GM19395 (cell line): ENCODE data around the gene CSTF1.

Experiments used
- ATAC-seq: cut with Tn5 transposase; IDR thresholded peaks from one replicate; pipeline ENCODE4 v1.9.1; 2021; ENCODE audit warnings: mild to moderate bottlenecking, moderate library complexity; ENCODE audit not compliant: unreplicated experiment

Gene CSTF1

GRCh38 chr20:56426926-56427325, 34.5 kb downstream of the CSTF1 start:
- no peak for ATAC-seq

GRCh38 chr20:56427797-56428196, 35.4 kb downstream of the CSTF1 start:
- no peak for ATAC-seq

- ATAC-seq, result no peak
Observed at GRCh38 chr20:56428410-56428809, 36.0 kb downstream of the CSTF1 start.

DNA sequence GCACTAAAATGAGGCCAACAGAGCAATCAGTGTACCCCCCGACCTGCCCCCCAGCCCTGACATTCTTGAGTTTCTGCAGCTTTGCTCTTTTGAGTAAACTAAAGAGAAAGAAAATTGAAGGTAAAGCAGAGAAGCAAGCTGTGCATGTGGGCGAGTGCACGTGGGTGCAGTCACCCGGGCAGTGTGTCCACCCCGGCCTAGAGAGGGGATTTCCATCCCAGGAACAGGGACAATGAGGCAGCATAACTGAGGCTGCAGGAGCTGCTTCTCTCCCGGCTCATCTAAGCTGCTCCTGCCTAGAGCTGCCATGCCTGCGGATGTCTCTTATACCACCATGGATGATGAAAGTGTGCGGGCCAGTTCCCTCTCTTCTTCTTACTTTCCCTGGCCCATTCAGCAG, 36.4 kb downstream of the CSTF1 start:
- ATAC-seq, result no peak

GRCh38 chr20:56429502-56429901, 37.1 kb downstream of the CSTF1 start:
- no peak for ATAC-seq

DNA sequence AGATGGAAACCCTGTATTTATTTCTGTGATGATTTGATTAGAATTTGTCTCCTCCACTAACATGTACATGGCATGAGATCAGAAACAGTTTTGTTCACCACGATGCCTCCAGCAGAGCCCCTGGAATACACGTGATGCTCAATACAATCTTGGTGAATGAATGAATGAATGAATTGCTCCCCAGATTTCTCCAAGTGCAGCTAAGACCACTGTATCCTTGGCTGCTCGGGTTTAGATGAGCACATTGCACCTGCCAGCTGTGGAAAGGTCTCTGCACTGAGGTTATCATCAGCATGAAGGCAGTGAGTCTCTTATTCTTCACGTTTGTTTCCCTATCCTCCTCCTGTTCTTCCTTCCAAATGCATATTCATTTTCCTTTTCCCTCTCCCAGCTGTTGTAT, 37.5 kb downstream of the CSTF1 start:
- ATAC-seq, result no peak

DNA sequence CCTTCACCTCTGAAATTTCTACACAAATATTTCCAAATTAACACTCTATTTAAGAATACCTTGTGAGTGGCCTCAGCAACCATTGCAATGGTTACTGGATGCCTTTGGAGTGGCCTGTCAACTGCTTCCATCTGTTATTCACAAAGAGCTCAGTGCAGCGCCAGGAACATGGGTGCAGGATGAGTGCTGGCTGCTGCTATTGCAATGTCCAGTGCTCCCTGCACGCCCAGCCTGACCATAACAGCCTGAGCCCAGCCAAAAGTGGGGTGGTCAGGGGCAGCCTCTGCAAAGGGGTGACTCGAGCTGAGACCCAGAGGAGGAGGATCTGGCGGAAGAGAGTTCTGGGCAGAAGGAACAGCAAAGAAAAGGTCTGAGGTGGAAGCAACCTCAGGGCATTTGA, 38.0 kb downstream of the CSTF1 start:
- ATAC-seq, result no peak

GRCh38 chr20:56430957-56431356, 38.5 kb downstream of the CSTF1 start:
- no peak for ATAC-seq

GRCh38 chr20:56431471-56431870, 39.0 kb downstream of the CSTF1 start:
- ATAC-seq, result no peak

DNA sequence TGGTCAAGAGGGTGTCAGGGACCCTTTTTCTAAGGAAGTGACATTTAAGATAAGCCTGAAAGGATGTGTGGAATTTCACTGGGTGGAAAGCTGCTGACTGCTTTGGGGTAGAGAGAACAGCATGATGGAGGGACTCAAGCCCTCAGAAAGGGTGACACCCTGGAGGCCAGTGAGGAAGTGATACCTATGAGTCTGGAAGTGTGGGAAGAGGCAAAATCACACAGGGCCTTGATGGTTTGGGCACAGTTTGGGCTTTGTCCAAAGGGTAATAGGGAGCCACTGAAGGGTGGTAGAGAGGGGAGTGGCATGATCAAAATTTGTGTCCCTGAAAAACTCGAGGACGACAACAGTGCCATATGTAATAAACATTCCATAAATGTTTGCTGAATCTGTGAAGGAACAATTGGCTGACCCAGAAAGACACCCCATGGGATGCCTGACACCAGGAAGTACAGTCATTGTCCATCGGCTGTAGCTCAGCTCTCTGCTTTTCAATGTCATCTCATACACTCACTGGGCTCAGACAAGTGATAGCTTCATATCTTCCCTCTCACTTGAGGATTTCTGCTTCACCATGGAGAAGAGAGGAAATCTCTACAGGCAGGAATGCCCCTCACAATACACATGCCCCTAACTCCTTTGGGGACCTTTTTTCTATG, 40.9 kb downstream of the CSTF1 start:
- no peak for ATAC-seq

DNA sequence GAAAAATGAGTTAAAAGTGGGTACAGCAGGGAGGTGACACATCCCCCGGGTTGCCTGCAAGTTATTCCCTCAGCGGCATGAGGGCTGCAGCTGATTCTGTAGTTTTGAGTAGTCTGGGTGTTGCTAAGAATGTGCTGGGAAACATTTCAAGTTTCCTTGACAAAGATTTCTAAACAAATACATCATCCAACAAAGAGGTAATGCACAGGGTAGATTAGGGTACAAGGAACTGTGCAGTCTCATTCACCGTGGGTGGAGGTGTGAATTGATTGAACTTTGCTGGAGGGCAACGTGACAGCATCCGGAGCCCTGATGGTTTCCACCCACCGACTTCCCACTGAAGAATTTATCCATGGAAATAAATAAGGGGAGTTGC, 41.4 kb downstream of the CSTF1 start:
- no peak for ATAC-seq

GRCh38 chr20:56437196-56437960, 44.9 kb downstream of the CSTF1 start:
- ATAC-seq, result no peak

DNA sequence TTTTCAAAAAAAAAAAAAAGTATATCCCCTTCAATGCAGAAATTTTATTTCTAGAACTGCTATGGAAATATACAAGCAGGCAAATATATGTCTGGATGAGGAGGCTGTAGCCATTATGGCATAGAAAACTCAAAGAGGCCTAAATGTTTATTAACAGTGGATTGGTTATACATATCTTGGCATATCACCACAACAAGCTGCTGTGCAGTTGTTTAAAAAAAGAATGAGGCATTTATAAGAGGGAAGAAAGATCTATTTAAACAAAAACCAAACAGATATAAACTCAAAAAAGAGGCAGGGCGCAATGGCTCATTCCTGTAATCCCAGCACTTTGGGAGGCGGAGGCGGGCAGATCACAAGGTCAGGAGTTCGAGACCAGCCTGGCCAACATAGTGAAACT, 45.8 kb downstream of the CSTF1 start:
- ATAC-seq, result no peak

DNA sequence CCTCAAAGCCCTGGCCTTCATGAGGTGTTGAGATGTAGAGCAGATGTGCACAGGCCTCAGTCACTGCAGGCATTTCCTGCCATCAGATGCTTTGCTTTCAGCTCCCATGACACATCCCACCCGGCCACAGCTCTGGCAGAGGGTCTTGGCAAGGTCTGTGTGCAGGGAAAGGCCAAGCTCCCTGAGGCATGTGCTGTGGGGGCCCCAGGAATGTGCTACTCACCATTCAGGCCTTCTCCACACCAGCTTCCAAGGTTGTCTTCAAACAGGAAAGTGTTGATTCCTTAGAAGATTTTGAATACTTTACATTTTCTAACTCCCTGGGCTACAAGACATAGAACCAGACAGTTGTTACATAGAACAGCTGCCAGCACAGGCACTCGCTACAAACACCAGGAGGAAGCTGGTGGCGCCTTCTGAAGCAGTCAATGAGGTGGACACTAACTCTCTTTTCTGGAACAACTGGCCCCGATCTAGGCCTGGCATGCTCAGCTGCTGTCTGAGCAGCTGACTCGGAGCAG, 47.4 kb downstream of the CSTF1 start:
- ATAC-seq, result peak; percentile 12

DNA sequence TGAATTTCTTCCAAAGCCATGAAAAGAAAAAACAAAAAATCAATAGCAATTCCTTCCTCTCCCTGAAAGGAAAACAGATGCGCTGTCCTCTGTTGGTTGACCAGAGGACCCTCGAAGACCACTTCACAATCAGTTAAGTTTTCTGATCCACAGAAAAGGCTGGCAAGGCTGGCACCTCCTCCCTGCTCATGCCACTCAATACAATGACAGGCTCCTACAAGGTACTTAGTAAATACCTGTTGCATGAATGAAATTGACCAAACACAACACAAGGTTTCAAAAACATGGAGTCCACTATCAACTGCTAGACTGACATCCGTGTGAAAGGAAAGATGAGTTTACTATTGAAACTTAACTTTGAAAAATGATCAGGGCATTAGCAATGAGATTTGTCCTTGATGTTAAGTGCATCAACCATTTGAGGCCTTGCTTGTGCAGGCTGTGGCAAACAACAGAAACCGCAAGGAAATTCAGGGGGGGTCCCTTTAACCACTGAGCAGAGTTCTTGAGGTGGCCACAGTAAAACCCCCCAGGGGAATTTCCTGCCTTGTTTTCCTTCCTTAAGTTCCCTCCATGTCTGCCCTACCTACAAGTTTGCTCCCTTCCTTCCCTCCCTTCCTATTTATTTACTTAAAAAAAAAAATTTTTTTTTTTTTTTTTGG, 48.0 kb downstream of the CSTF1 start:
- peak; percentile 84 for ATAC-seq

- ATAC-seq, result no peak
Observed at GRCh38 chr20:56442389-56443365, 50.2 kb downstream of the CSTF1 start.

- no peak for ATAC-seq
Observed at GRCh38 chr20:56443654-56444540, 51.5 kb downstream of the CSTF1 start.

DNA sequence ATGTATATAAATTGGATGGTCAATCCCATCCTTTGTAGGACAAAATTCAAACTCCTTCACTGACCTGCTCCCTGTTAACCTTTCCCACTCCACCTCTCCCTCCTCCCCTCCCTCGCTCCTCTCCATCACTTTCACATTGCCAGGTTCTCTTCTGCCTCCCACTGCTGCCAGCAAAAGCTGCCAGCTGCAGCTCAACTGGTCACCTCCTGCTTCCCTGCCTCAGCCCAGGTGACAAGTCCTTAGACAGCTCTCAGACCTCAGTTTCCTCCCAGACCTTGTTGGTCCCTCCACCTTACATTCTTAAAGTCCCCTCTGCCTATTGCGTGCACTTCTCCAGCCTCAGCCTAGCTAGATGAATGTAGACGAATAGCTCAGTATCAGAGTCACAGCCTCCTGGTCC, 52.7 kb downstream of the CSTF1 start:
- ATAC-seq, result no peak

GRCh38 chr20:56445540-56445939, 53.1 kb downstream of the CSTF1 start:
- ATAC-seq, result no peak

DNA sequence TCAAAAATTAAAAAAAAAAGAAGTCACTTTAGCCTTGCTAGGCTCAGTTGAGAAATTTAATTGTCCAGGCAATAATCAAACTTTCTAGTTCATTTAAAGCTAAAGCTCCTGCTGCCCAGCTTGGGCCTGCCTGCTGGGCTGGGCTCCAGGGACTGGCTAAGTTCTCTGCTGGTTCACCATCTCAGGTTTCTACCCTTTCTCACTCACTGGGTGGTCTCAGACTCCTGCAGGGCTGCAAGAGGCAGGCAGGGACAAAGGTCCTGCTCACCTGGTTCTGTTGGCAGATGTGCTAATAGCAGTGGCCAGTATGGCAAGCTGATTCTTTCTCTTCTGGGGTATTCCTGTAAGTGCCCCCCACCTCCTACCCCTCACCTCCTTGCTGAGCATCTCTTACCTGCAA, 54.8 kb downstream of the CSTF1 start:
- no peak for ATAC-seq
